ENCODE results near the gene RANBP9. TPM values are rescaled to one million over a fixed set of nuclear protein-coding genes. Genes with fewer than 3 reads are reported as not detected.

The RANBP9 gene
- total and polyA plus RNA-seq, 2 donors (not counting 3 experiments of a cell fraction or from before 2014, with no cell fraction given), result 15.1 to 40.2 TPM

GRCh38 chr6:13754644-13755043, 43.0 kb upstream of the RANBP9 start:
- Histone ChIP-seq H3K4me2 (ENCODE audit: insufficient read depth, low read length) (no peak overlapping the region), H4K20me1 (replicated peaks; ENCODE audit: control insufficient read depth, extremely low read depth, insufficient read depth, low read length) (no peaks in the 10 kb centered on the region), H3K79me2 (ENCODE audit: control insufficient read depth, insufficient read depth, low read length) (no peaks in the 10 kb centered on the region), H3K4me3 (replicated peaks in 1 of 3; ENCODE audit: insufficient read depth in 1 of 3, low read depth in 1 of 3, low read length in 3 of 3) (no peak overlapping the region), H3K27ac (ENCODE audit: insufficient read depth, low read depth, low read length) (no peak overlapping the region), H2AFZ (ENCODE audit: low read depth, low read length) (no peak overlapping the region), H3K9me1 (replicated peaks; ENCODE audit: control insufficient read depth, extremely low read depth, insufficient read depth, low read length) (no peaks in the 10 kb centered on the region), H3K4me1 (ENCODE audit: control insufficient read depth, extremely low read depth, insufficient read depth, low read length) (no peaks in the 10 kb centered on the region), H3K27me3 (ENCODE audit: control insufficient read depth in 2 of 2, insufficient read depth in 2 of 2, low read length in 2 of 2) (peaks cover 0 to 2% of the 10 kb centered on the region in 2 experiments), H3K9me3 (replicated peaks; ENCODE audit: control insufficient read depth, insufficient read depth, low read length) (no peaks in the 10 kb centered on the region), H3K9ac (replicated peaks; ENCODE audit: extremely low read depth, insufficient read depth, low read length) (no peak overlapping the region), H3K36me3 (ENCODE audit: control insufficient read depth in 2 of 2, extremely low read depth in 1 of 2, insufficient read depth in 2 of 2, low read length in 2 of 2) (no peaks in the 10 kb centered on the region)
- DNase-seq (ENCODE audit: low read depth, low spot score) (no peak), FAIRE-seq (peak; percentile 12)
- BruUV-seq (replicated peaks), result no TSS peak
- POLR2A ChIA-PET, result no interaction called here
- TF ChIP-seq POLR2AphosphoS5 (IDR thresholded peaks at IDR 0.05; ENCODE audit: insufficient read depth, low read depth, low read length), result no peak
- TF ChIP-seq GATA2 (IDR thresholded peaks at IDR 0.05; ENCODE audit: insufficient read depth, insufficient read length, low read depth, low read length), result no peak
- TF ChIP-seq, protein P1, sequence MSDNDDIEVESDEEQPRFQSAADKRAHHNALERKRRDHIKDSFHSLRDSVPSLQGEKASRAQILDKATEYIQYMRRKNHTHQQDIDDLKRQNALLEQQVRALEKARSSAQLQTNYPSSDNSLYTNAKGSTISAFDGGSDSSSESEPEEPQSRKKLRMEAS (IDR thresholded peaks at IDR 0.05; ENCODE audit: insufficient read depth, insufficient read length), result no peak
- TF ChIP-seq EZH2 (IDR thresholded peaks at IDR 0.05; ENCODE audit: borderline replicate concordance, low read depth, low read length, severe bottlenecking), result no peak
- TF ChIP-seq JUN (IDR thresholded peaks at IDR 0.05; ENCODE audit: borderline replicate concordance, insufficient read depth, insufficient read length, low read depth), result no peak
- TF ChIP-seq FOS (IDR thresholded peaks at IDR 0.05; ENCODE audit: borderline replicate concordance, insufficient read depth, low read length), result no peak
- TF ChIP-seq, protein P2, sequence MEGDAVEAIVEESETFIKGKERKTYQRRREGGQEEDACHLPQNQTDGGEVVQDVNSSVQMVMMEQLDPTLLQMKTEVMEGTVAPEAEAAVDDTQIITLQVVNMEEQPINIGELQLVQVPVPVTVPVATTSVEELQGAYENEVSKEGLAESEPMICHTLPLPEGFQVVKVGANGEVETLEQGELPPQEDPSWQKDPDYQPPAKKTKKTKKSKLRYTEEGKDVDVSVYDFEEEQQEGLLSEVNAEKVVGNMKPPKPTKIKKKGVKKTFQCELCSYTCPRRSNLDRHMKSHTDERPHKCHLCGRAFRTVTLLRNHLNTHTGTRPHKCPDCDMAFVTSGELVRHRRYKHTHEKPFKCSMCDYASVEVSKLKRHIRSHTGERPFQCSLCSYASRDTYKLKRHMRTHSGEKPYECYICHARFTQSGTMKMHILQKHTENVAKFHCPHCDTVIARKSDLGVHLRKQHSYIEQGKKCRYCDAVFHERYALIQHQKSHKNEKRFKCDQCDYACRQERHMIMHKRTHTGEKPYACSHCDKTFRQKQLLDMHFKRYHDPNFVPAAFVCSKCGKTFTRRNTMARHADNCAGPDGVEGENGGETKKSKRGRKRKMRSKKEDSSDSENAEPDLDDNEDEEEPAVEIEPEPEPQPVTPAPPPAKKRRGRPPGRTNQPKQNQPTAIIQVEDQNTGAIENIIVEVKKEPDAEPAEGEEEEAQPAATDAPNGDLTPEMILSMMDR (IDR thresholded peaks at IDR 0.05; ENCODE audit: extremely low read depth in 1 of 2, insufficient read depth in 1 of 2, low read depth in 1 of 2, low read length in 2 of 2), result no peak
- no peak for TF ChIP-seq POLR2A (IDR thresholded peaks at IDR 0.05; ENCODE audit: low read depth, low read length)
- no peak for TF ChIP-seq MYC (IDR thresholded peaks at IDR 0.05; ENCODE audit: low read depth, low read length)
- intact Hi-C loops (cut with micrococcal nuclease) (no loop called here), dilution Hi-C loops (cut with MboI; ENCODE audit: extremely low pct_ligation_motif_present, low sequenced_read_pairs) (no loop called here)
- CTCF ChIA-PET, result no interaction called here

Measured in endothelial cell of umbilical vein (primary cell).